Osteoblast (primary cell): ENCODE data around the gene DAG1. TPM values are rescaled to one million over a fixed set of nuclear protein-coding genes. Genes with fewer than 3 reads are reported as not detected.

Source experiments
- DNase-seq: peaks from one replicate; pipeline ENCODE4 v3.0.0; 2011; ENCODE audit warnings: low spot score, mixed read lengths; ENCODE audit not compliant: insufficient read length; ENCODE audit errors: missing footprints
- H2AFZ ChIP-seq: 2 replicates; pipeline ENCODE4 v1.6.0; 2011; ENCODE audit warnings: mild to moderate bottlenecking, low read length
- H3K27ac ChIP-seq: 2 replicates; pipeline ENCODE4 v1.5.1; 2011; ENCODE audit warnings: mild to moderate bottlenecking, low read depth, low read length, moderate library complexity
- H3K27me3 ChIP-seq: 2 replicates; pipeline ENCODE4 v1.6.0; 2012; ENCODE audit warnings: mild to moderate bottlenecking, control low read depth, inconsistent platforms, low read length, moderate library complexity; ENCODE audit not compliant: insufficient read depth
- H3K36me3 ChIP-seq: 2 replicates; pipeline ENCODE4 v1.5.1; 2011; ENCODE audit warnings: mild to moderate bottlenecking, low read length, control low read depth, moderate library complexity; ENCODE audit not compliant: insufficient read depth
- H3K4me1 ChIP-seq: 2 replicates; pipeline ENCODE4 v1.5.1; 2011; ENCODE audit warnings: mild to moderate bottlenecking, low read length, control low read depth, moderate library complexity; ENCODE audit not compliant: insufficient read depth
- H3K4me2 ChIP-seq: 2 replicates; pipeline ENCODE4 v1.6.0; 2011; ENCODE audit warnings: mild to moderate bottlenecking, low read length; ENCODE audit not compliant: insufficient read depth
- H3K4me3 ChIP-seq: fragments of 200-600 bp; sonication (generic); 3 replicates; pipeline ENCODE4 v1.5.1; 2012; ENCODE audit warnings: mild to moderate bottlenecking, low read length, inconsistent platforms; ENCODE audit not compliant: insufficient read depth
- H3K79me2 ChIP-seq: 2 replicates; pipeline ENCODE4 v1.6.0; 2012; ENCODE audit warnings: mild to moderate bottlenecking, low read length, control low read depth, inconsistent platforms; ENCODE audit not compliant: insufficient read depth
- H3K9me3 ChIP-seq: 2 replicates; pipeline ENCODE4 v1.5.1; 2011; ENCODE audit warnings: low read depth, low read length, control low read depth
- H4K20me1 ChIP-seq: 2 replicates; pipeline ENCODE4 v1.6.0; 2012; ENCODE audit warnings: mild to moderate bottlenecking, low read length, control low read depth; ENCODE audit not compliant: insufficient read depth
- total RNA-seq: library from RNA; depleted of rRNA; stranded (reverse); fragments of >200 nt; gene quantifications from 2 replicates; pipeline ENCODE4 v1.2.3, GENCODE V29; 2012
- TF ChIP-seq, protein P1 (sequence below): IDR thresholded peaks from 2 replicates; pipeline ENCODE4 v1.5.1; 2011; ENCODE audit warnings: mild to moderate bottlenecking, low read depth, low read length, moderate library complexity; ENCODE audit errors: extremely low read depth

The DAG1 gene
- total RNA-seq, 1 donor: 55.4 TPM

DNA sequence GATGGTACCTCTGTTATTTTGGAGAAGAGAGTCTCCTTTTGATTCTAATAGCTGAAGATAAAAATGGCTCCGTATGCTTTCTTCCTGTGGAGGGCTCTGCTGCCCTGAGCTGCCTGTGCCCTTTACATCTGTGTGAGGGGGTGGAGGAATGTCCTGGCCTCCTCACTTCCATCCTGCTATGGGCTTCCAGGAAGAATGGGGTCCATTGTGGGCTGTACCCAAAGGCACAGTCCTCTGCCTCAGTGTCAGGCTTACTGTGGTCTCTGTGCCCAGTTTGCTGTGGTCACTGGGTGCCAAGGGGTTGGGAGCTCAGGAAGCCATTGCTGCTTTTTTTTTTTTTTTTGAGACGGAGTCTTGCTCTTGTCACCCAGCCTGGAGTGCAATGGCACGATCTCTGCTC is 14.4 kb downstream of the DAG1 start:
- H3K36me3 ChIP-seq: no peaks in the 10 kb centered on the region
- peak; percentile 10 for DNase-seq
- peaks cover 22% of the 10 kb centered on the region for H3K79me2 ChIP-seq
- peaks cover 3% of the 10 kb centered on the region for H3K4me1 ChIP-seq
- no peak overlapping the region for H3K27ac ChIP-seq
- H3K4me2 ChIP-seq: no peak overlapping the region
- H4K20me1 ChIP-seq: no peaks in the 10 kb centered on the region
- no peak overlapping the region for H3K4me3 ChIP-seq
- peak overlapping the region; percentile 56 for H2AFZ ChIP-seq
- TF ChIP-seq, protein P1, sequence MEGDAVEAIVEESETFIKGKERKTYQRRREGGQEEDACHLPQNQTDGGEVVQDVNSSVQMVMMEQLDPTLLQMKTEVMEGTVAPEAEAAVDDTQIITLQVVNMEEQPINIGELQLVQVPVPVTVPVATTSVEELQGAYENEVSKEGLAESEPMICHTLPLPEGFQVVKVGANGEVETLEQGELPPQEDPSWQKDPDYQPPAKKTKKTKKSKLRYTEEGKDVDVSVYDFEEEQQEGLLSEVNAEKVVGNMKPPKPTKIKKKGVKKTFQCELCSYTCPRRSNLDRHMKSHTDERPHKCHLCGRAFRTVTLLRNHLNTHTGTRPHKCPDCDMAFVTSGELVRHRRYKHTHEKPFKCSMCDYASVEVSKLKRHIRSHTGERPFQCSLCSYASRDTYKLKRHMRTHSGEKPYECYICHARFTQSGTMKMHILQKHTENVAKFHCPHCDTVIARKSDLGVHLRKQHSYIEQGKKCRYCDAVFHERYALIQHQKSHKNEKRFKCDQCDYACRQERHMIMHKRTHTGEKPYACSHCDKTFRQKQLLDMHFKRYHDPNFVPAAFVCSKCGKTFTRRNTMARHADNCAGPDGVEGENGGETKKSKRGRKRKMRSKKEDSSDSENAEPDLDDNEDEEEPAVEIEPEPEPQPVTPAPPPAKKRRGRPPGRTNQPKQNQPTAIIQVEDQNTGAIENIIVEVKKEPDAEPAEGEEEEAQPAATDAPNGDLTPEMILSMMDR: no peak
- no peaks in the 10 kb centered on the region for H3K27me3 ChIP-seq
- H3K9me3 ChIP-seq: no peaks in the 10 kb centered on the region

DNA sequence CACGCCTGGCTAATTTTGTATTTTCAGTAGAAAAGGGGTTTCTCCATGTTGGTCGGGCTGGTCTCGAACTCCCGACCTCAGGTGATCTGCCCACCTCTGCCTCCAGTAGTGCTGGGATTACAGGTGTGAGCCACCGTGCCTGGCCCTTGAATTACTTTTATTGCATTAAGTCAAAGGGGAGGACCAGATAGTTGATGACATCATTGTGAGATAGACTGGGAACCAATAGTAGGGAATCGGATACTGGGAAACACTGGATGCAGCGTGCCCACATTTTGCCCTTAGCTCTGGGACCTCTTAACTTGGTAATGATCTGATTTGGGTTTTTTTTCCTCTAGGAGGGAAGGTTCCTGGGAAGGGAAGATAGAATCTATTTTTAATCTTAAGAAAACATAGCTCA is 19.2 kb downstream of the DAG1 start:
- no peaks in the 10 kb centered on the region for H3K36me3 ChIP-seq
- TF ChIP-seq, protein P1: no peak
- H3K79me2 ChIP-seq: peaks cover 18% of the 10 kb centered on the region
- no peak overlapping the region for H2AFZ ChIP-seq
- H3K4me2 ChIP-seq: no peak overlapping the region
- no peaks in the 10 kb centered on the region for H3K27me3 ChIP-seq
- no peaks in the 10 kb centered on the region for H4K20me1 ChIP-seq
- no peak overlapping the region for H3K27ac ChIP-seq
- H3K4me1 ChIP-seq: peaks cover 16% of the 10 kb centered on the region
- H3K4me3 ChIP-seq: no peak overlapping the region
- peak; percentile 58 for DNase-seq
- H3K9me3 ChIP-seq: no peaks in the 10 kb centered on the region

DNA sequence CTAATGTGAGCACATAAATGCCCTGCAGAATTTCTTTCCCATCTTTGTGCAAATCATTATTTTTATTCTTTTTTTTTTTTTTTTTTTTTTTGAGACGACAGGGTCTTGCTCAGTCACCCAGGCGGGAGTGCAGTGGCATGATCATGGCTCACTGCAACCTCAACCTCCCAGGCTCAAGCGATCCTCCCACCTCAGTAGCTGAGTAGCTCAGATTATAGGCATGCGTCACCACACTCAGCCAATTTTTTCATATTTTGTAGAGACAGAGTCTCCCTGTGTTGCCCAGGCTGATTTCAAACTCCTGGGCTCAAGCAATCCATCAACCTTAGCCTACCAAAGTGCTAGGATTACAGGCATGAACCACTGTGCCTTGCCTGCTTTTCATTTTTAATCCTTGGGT is 22.9 kb downstream of the DAG1 start:
- H3K9me3 ChIP-seq: no peaks in the 10 kb centered on the region
- H3K4me1 ChIP-seq: peaks cover 14% of the 10 kb centered on the region
- H3K4me3 ChIP-seq: no peak overlapping the region

DNA sequence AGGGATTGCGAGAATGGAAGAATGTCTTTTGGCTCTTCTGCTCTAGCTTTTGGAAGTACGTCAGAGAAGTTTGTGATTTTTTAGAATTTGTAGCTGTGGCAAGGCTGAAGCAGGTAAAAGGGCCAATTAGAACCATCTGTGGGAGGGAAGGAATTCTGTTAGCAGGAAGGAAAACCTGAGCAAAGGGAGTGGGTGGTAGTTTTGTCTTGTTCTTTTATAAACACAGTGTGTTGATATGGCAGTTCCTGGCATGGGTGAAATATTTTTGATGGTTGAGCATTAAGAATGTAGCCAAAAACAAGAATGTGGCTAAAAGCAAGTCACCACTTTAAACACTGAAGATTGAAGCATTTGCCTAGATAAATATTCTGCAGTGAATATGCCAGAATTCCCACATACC is 23.8 kb downstream of the DAG1 start:
- Histone ChIP-seq H3K27ac (peak overlapping the region; percentile 63), H3K27me3 (no peaks in the 10 kb centered on the region), H3K79me2 (peaks cover 9% of the 10 kb centered on the region), H2AFZ (no peak overlapping the region), H3K4me2 (no peak overlapping the region), H3K36me3 (no peaks in the 10 kb centered on the region), H4K20me1 (no peaks in the 10 kb centered on the region), H3K9me3 (no peaks in the 10 kb centered on the region), H3K4me3 (no peak overlapping the region), H3K4me1 (peaks cover 14% of the 10 kb centered on the region)
- peak; percentile 41 for DNase-seq
- TF ChIP-seq, protein P1: no peak

More for the DNA sequence above, 22.9 kb downstream of the DAG1 start:
- Histone ChIP-seq H3K36me3 (no peaks in the 10 kb centered on the region), H4K20me1 (no peaks in the 10 kb centered on the region), H3K27me3 (no peaks in the 10 kb centered on the region), H3K4me2 (no peak overlapping the region), H3K79me2 (peaks cover 8% of the 10 kb centered on the region), H3K27ac (peak overlapping the region; percentile 63), H2AFZ (no peak overlapping the region)
- TF ChIP-seq, protein P1: no peak
- peak; percentile 10 for DNase-seq
